Measurements from ENCODE around the gene CTNNBIP1.

Gene CTNNBIP1

GRCh38 chr1:9852004-9852403 lies 58.1 kb downstream of the CTNNBIP1 start:
- DNase-seq: no peak

GRCh38 chr1:9850442-9851162 lies 59.5 kb downstream of the CTNNBIP1 start:
- DNase-seq: no peak

- peak in 1 of 2 donors; percentile 64 for DNase-seq
These were observed 60.2 kb downstream of the CTNNBIP1 start for GRCh38 chr1:9849691-9850441.

GRCh38 chr1:9848022-9848421 lies 62.0 kb downstream of the CTNNBIP1 start:
- no peak for DNase-seq

- no peak for DNase-seq
These were observed 62.8 kb downstream of the CTNNBIP1 start for GRCh38 chr1:9847269-9847668.

GRCh38 chr1:9846611-9847171 lies 63.4 kb downstream of the CTNNBIP1 start:
- no peak for DNase-seq

GRCh38 chr1:9845914-9846313 lies 64.2 kb downstream of the CTNNBIP1 start:
- no peak for DNase-seq

- no peak for DNase-seq
These were observed 65.3 kb downstream of the CTNNBIP1 start for GRCh38 chr1:9844756-9845155.

GRCh38 chr1:9844106-9844505 lies 66.0 kb downstream of the CTNNBIP1 start:
- no peak for DNase-seq

GRCh38 chr1:9843576-9843945 lies 66.5 kb downstream of the CTNNBIP1 start:
- DNase-seq: no peak

- DNase-seq: no peak
These were observed 67.1 kb downstream of the CTNNBIP1 start for GRCh38 chr1:9842781-9843575.

- DNase-seq: no peak
These were observed 67.9 kb downstream of the CTNNBIP1 start for GRCh38 chr1:9842073-9842711.

GRCh38 chr1:9841460-9841859 lies 68.6 kb downstream of the CTNNBIP1 start:
- no peak for DNase-seq

- no peak for DNase-seq
These were observed 69.9 kb downstream of the CTNNBIP1 start for GRCh38 chr1:9840176-9840575.

- DNase-seq: no peak
These were observed 71.1 kb downstream of the CTNNBIP1 start for GRCh38 chr1:9838946-9839345.

GRCh38 chr1:9836632-9836960 lies 73.5 kb downstream of the CTNNBIP1 start:
- no peak for DNase-seq

- no peak for DNase-seq
These were observed 74.1 kb downstream of the CTNNBIP1 start for GRCh38 chr1:9835758-9836631.

GRCh38 chr1:9835404-9835757 lies 74.7 kb downstream of the CTNNBIP1 start:
- DNase-seq: no peak

- DNase-seq: no peak
These were observed 76.4 kb downstream of the CTNNBIP1 start for GRCh38 chr1:9833632-9834031.

- DNase-seq: no peak
These were observed 82.4 kb downstream of the CTNNBIP1 start for GRCh38 chr1:9827558-9828185.

- DNase-seq: no peak
These were observed 83.5 kb downstream of the CTNNBIP1 start for GRCh38 chr1:9826616-9827015.

- DNase-seq: no peak
These were observed 84.0 kb downstream of the CTNNBIP1 start for GRCh38 chr1:9826087-9826486.
